ENCODE results near the gene TTLL13.
"Not testable (repeated sequence)": the region's sequence is repeated elsewhere in the genome, so short reads cannot be mapped to it uniquely, and the experiment has no call there.

GRCh38 chr15:90296316-90296884 is 47.0 kb downstream of the TTLL13 start:
- TF ChIP-seq, protein P1, sequence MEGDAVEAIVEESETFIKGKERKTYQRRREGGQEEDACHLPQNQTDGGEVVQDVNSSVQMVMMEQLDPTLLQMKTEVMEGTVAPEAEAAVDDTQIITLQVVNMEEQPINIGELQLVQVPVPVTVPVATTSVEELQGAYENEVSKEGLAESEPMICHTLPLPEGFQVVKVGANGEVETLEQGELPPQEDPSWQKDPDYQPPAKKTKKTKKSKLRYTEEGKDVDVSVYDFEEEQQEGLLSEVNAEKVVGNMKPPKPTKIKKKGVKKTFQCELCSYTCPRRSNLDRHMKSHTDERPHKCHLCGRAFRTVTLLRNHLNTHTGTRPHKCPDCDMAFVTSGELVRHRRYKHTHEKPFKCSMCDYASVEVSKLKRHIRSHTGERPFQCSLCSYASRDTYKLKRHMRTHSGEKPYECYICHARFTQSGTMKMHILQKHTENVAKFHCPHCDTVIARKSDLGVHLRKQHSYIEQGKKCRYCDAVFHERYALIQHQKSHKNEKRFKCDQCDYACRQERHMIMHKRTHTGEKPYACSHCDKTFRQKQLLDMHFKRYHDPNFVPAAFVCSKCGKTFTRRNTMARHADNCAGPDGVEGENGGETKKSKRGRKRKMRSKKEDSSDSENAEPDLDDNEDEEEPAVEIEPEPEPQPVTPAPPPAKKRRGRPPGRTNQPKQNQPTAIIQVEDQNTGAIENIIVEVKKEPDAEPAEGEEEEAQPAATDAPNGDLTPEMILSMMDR (IDR thresholded peaks at IDR 0.05; ENCODE audit: poor library complexity) = not testable (repeated sequence)
- TF ChIP-seq EZH2 (IDR thresholded peaks at IDR 0.05; ENCODE audit: borderline replicate concordance); EZH2phosphoT487 (IDR thresholded peaks at IDR 0.05; ENCODE audit: low read depth, severe bottlenecking, unreplicated experiment): not testable (repeated sequence)

Data from hepatocyte (in vitro differentiated cells).